Chondrocyte (in vitro differentiated cells): ENCODE data around the gene MTA1. TPM values are rescaled to one million over a fixed set of nuclear protein-coding genes. Genes with fewer than 3 reads are reported as not detected.

Source experiments
- DNase-seq: peaks from one replicate; pipeline ENCODE4 v3.0.0; 2021; ENCODE audit warnings: mixed read lengths, low spot score
- H3K27ac Mint-ChIP-seq: one replicate; pipeline ENCODE4 v1.8.0; 2021; ENCODE audit warnings: mild to moderate bottlenecking, moderate library complexity, mixed read lengths; ENCODE audit not compliant: unreplicated experiment
- H3K27me3 Mint-ChIP-seq: 2 replicates; pipeline ENCODE4 v1.8.0; 2021; ENCODE audit warnings: low read depth, mixed read lengths
- H3K36me3 Mint-ChIP-seq: 2 replicates; pipeline ENCODE4 v1.8.0; 2021; ENCODE audit warnings: low read depth, mixed read lengths
- H3K4me1 Mint-ChIP-seq: 2 replicates; pipeline ENCODE4 v1.8.0; 2021; ENCODE audit warnings: low read depth, mild to moderate bottlenecking, mixed read lengths
- H3K4me3 Mint-ChIP-seq: one replicate; pipeline ENCODE4 v1.8.0; 2021; ENCODE audit warnings: mild to moderate bottlenecking, moderate library complexity, mixed read lengths; ENCODE audit not compliant: unreplicated experiment
- H3K9me3 Mint-ChIP-seq: 2 replicates; pipeline ENCODE4 v1.8.0; 2021; ENCODE audit warnings: low read depth, mixed read lengths
- total RNA-seq: library from RNA; stranded (reverse); gene quantifications from 3 replicates; pipeline ENCODE4 v1.2.1, GENCODE V29; 2021
- TF ChIP-seq, protein P1 (sequence below): fragments of 200-600 bp; sonication (generic); IDR thresholded peaks from 2 replicates; pipeline ENCODE4 v1.5.0; 2021; ENCODE audit warnings: antibody characterized with exemption, mild to moderate bottlenecking, moderate library complexity

The MTA1 gene
- total RNA-seq, 1 donor from 2014 or later: 83.6 TPM

DNA sequence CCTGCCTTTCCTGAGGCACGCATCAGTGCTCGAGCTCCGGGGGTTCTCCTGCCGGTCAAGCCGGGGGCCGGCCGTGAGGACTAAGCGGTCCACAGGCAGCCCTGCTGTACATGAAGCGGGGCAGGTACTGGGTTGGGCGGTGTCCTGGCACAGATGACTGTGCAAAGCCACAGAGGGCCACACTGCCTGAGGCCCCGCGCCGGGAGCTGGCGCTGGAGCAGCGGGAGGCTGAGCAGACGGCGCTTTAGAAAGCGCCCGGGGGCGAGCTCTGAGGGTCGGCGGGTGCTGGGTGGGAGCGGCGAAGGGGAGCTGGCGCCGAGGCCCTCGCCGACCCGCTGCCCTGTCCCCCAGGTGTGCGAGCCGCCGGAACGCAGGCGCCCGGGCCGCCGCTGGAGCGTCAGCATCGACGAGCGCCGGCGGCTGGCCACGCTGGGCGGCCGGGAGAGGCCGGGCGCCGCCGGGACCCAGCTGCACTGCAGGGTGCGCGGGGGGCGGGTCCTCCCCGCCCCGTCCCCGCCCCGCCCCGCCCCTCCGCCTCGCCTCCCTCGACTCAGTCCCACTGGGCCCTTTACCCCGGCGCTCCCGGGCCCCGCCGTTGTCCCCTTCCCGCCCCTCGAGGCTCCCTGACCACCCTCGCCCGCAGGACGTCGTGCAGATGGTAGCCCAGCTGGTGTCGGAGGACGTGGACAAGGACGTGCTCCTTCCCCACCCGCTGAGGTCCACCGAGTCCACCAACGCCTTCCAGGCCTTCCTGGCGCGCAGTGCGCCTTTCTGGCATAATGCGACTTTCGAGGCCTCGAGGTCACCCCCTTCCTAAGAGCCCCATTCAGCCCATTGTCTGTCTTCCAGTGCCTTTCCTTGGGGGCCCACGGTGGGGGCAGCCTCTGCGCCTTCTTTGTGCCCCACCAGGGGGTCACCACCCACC lies 8.3 kb upstream of the MTA1 start:
- H3K27me3 Mint-ChIP-seq: no peaks in the 10 kb centered on the region
- DNase-seq: no peak
- H3K9me3 Mint-ChIP-seq: no peaks in the 10 kb centered on the region
- H3K36me3 Mint-ChIP-seq: no peaks in the 10 kb centered on the region
- TF ChIP-seq, protein P1, sequence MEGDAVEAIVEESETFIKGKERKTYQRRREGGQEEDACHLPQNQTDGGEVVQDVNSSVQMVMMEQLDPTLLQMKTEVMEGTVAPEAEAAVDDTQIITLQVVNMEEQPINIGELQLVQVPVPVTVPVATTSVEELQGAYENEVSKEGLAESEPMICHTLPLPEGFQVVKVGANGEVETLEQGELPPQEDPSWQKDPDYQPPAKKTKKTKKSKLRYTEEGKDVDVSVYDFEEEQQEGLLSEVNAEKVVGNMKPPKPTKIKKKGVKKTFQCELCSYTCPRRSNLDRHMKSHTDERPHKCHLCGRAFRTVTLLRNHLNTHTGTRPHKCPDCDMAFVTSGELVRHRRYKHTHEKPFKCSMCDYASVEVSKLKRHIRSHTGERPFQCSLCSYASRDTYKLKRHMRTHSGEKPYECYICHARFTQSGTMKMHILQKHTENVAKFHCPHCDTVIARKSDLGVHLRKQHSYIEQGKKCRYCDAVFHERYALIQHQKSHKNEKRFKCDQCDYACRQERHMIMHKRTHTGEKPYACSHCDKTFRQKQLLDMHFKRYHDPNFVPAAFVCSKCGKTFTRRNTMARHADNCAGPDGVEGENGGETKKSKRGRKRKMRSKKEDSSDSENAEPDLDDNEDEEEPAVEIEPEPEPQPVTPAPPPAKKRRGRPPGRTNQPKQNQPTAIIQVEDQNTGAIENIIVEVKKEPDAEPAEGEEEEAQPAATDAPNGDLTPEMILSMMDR: no peak
- H3K4me3 Mint-ChIP-seq: peak overlapping the region; percentile 56
- H3K4me1 Mint-ChIP-seq: peaks cover 12% of the 10 kb centered on the region
- H3K27ac Mint-ChIP-seq: no peak overlapping the region

DNA sequence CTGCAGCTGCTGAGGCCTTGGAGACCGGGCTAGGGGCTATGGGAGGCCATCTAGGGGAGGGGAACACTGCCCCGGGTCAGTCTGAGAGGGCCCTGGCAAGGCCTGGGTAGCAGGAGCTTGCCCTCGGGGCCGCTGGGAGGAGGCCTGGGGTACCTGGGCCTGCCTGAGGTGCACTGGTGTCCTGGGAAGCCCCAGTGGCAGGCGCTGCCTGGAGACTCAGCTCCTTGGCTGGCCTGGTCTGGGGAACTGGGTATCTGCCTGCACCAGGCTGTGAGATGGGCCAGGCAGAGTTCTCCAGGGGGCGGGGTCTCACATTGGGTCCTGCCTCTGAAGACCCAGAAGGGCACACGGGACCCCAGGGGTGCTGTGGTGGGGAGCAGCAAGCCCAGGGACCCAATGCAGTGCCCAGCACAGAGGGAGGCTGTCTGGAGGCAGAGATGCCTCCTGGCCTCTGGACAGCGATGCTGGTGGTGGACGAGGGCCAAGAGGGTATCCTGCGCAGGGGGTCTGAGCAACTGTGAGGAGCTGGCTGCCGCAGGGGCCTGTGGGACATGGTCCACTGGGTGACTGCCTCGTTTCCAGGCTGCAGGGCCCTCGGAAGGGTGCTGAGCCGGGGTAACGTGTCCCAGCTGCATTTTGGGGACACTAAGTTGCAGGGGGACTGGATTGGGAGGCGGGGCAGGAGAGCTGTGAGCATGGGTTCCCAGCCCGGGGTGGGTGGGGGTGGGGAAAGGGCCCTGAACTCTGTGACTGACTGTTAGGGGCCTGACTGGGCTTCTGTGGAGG lies 7.4 kb upstream of the MTA1 start:
- DNase-seq: no peak
- Mint-ChIP-seq H3K27me3 (no peaks in the 10 kb centered on the region), H3K36me3 (no peaks in the 10 kb centered on the region), H3K9me3 (no peaks in the 10 kb centered on the region), H3K4me3 (peak overlapping the region; percentile 52), H3K27ac (no peak overlapping the region), H3K4me1 (peaks cover 14% of the 10 kb centered on the region)
- TF ChIP-seq, protein P1: no peak

DNA sequence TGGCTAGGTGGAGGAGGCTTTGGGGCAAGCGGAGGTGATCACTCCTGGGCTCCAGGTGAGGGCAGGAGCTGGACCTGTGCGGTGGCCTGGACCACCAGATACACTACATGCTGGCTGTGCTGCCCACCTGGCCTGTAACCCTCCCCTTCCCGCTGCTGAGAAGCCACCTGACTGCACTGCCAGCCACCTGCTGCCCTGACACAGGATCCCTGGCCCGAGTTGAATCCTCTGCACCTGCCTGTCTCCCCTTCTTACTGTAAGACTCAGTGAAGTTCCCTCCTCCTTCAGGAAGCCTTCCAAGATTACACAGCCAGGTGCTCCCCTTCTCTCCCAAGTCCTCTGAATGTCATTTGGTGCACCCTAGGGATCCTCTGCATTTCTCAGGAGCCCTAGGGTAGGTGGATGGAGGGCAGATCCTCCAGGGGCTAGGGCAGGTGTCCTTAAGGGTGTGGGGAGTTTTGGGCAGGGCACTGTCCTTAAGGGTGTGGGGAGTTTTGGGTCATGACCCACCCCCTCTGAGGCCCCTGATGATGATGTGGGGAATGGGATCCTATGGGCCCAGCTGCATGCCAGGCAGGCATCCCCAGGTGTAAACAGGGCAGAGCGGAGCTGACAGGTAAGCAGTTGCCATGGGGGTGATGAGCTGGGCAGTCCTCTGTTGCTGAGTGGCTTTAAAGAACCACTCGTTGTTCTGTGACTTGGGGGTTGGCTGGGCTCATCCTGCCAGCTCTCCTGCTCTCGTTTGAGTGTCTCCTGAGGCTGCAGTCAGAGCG lies 6.7 kb upstream of the MTA1 start:
- Mint-ChIP-seq H3K4me3 (no peak overlapping the region), H3K36me3 (no peaks in the 10 kb centered on the region), H3K27me3 (no peaks in the 10 kb centered on the region), H3K27ac (no peak overlapping the region), H3K4me1 (peaks cover 14% of the 10 kb centered on the region), H3K9me3 (no peaks in the 10 kb centered on the region)
- TF ChIP-seq, protein P1: no peak
- no peak for DNase-seq

DNA sequence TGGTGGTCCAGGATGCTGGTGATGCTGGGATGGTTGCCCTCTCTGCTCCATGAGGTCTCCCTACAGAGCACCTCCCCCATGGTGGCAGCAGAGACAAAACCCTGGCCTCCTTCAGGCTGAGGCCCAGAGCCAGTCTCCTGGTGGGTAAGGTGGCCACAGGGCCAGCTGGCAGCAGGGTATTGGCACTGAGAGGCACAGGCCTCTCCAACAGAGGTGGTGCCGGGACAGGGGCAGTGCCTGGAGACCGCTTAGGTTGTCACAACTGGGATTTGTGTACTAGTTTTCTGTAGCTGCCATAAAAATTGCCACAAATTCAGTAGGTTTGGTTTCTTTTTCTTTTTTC lies 6.1 kb upstream of the MTA1 start:
- TF ChIP-seq, protein P1: no peak
- no peak overlapping the region for H3K4me3 Mint-ChIP-seq
- H3K27ac Mint-ChIP-seq: no peak overlapping the region
- H3K36me3 Mint-ChIP-seq: no peaks in the 10 kb centered on the region
- no peak for DNase-seq
- no peaks in the 10 kb centered on the region for H3K9me3 Mint-ChIP-seq
- no peaks in the 10 kb centered on the region for H3K27me3 Mint-ChIP-seq
- peaks cover 16% of the 10 kb centered on the region for H3K4me1 Mint-ChIP-seq
